Endometrium (tissue), 2 donors: ENCODE results near the gene C9orf152.

Source experiments
- FAIRE-seq: peaks from 2 replicates; lab custom pipeline; 2012; peaks lifted over from hg19 to GRCh38; lab: Jason Lieb, UNC
- donor health status: control.
- donor health status: control.

Gene C9orf152

GRCh38 chr9:110180511-110181434 is 27.2 kb downstream of the C9orf152 start:
- FAIRE-seq = no peak

DNA sequence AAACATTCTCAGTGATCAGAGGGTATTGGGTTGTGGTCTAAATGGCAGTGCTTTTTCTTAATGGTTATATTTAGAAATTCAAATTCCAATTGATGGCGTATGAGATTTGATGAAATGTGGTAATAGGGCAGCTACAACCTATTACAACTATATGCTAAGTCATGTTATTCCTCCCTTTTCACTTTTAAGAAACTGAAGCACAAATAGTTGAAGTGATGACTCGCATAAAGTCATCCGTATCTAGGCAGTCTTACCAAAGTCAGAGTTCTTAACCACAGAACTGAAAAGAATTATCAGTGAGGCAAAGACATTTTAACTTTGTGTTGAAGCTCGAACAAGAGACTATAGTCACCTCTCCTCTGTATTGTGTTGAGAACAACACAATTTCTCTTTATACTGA is 28.2 kb downstream of the C9orf152 start:
- no peak for FAIRE-seq

DNA sequence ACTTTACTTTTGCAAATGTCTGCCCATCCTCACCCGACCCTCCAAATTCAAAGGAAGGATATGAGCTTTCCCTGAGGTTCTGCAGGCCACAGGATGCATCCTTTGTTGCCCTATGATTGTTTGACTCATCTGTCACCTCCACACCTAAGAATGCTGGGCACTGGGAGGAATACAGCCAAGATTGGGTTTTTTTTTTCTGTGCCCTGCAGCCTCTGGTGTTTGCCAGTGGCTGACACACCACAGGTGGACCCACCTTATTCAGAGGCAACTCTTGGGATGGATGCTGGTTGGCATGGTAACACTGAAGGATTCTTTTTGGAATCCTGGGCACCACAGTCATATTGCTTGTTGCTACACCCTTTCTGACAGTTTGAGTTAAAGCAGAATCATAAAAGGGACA is 29.7 kb downstream of the C9orf152 start:
- FAIRE-seq = no peak

DNA sequence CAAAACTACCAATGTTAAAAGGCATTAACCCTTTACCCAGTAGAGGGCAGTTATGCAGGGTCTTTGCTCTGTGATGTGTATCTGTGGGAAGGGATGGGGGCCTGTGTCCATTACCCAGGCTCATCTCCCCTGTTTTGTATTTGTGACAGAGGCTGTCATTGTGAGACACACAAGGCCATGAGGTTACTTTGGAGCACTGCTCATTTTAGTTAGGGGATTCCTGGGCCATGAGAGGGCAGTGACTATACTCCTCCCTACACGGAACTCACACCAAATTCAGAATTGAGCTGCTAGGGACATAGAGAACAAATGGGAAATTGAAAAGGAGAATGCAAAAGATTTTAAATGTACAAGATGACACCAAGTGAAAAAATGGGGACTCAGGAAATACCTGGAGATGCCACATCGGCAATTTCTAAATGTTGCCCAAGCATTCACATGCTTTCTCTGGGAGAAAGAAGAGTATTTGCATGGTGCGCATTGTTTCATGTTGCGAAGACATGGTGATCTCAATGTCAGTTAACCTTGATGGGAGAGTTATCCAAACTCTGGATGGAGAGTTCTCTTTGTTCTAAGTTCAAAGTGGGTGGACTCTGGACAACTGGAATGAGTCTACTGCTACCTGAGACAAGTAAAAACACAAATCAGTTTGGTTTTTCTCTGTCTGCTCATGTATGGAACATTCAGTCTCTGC is 32.5 kb downstream of the C9orf152 start:
- FAIRE-seq = no peak

DNA sequence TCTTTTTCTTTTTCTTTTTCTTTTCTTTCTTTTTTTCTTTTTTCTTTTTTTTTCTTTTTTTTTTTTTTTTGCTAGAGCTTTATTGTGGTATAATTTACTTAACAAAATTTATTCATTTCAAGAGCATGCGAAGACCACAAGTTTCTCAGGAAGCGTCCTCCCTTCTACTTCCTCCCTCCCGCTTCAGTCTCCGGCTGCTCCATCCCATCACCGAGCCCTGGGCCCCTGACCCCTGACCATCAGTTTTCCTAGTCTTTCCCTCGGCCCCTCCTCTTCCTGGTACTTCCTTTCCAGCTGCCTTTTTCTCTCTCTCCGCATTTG is 34.7 kb downstream of the C9orf152 start:
- no peak for FAIRE-seq

GRCh38 chr9:110170357-110171257 is 37.4 kb downstream of the C9orf152 start:
- FAIRE-seq = no peak

- no peak for FAIRE-seq
These were observed 39.5 kb downstream of the C9orf152 start for GRCh38 chr9:110168486-110168885.

DNA sequence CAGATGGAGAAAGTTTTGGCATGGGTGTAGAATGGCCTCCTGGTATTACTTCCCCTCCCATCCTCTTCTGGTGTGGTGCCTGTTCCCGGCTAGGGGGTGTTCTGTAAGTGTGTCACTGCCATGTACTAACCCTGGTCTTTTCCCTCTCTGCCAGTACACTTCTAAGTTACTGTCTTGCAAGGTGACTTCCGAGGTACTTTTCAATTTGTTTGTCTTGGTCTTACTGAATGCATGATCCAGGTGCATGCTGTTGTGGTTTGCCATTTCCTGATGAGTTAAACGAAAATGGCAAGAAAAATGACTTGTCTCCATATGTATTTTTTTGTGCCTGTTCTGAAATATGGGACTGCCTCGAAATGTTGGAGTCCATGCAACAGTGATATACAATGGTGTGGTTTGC is 46.0 kb downstream of the C9orf152 start:
- no peak for FAIRE-seq

DNA sequence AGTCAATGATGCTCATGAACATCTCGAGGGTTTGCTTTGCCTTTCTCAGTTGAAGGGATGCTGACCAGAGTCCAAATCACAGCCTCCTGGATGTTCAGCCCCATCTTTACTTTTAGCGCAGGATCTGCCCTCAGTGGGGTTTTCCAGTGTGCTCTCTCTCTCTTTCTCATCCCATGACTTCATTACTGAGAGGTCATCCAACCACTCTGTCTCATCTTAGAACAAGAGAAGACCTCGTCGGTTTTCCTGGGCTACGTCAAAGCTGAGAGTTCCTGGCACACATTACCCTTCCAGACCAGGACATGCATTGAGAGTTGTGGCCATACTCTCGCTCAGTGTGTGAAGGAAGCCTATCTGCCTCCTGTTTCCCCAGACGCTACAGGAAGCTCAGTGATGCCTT is 47.3 kb downstream of the C9orf152 start:
- FAIRE-seq = no peak

- FAIRE-seq = no peak
These were observed 47.8 kb downstream of the C9orf152 start for GRCh38 chr9:110160123-110160522.

DNA sequence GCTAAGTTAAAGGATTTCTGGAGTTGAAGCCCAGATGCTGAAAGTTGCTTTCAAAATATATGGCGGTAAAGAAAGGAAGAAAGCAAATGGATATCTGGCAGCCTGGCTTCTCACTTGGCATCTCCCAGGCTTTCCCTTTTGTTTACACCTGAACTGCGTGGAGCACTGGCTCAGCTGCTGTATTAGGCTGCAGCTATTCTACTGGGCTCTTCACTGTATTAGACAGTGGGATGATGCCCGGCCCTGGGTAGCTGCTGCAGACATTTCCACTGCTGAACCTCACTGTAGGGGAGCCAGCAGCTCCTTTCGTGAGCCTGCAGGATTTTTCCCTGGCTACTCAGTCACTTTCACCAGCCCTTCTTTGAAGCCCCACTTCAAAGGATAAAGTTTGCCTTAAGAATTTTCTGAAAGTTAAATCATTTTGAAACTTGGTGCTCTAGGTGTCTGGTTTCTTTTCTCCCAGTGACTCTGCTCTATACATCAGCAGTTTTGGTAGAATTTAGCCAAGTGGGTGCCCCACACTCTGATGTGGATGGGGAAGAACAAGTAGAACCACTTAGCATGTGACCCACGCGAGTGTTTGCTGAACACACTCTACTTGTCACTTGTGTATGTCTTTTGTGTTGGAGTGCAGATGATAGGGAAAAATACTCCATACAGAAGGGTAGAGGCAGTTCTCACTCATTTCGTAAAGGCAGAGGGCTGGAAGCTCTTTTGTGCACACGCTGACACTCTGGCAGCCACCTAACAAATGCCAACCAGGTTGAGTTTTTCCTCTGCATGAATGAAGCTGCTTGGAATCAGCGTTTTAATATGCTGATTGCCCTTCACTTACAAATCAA is 49.9 kb downstream of the C9orf152 start:
- FAIRE-seq = no peak

GRCh38 chr9:110156902-110157301 is 51.1 kb downstream of the C9orf152 start:
- no peak for FAIRE-seq

DNA sequence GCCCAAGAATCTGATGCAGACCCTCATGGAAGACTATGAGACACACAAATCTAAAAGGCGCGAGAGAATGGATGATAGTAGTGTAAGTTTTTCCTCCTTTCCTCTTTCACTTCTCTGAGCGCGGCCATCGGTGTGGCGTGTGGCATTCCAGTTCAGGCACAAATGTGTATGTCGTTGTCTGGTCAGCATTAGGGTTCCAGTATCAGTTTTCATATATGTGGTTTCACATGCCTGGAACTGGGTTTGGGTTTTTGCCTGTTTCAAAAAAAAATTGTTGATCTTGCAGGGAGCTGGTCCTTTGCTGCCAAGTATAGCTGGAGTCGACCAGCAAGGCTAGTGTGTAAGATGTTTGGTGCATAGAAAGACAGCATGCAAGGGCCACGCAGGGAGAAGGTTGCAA is 51.5 kb downstream of the C9orf152 start:
- no peak for FAIRE-seq

DNA sequence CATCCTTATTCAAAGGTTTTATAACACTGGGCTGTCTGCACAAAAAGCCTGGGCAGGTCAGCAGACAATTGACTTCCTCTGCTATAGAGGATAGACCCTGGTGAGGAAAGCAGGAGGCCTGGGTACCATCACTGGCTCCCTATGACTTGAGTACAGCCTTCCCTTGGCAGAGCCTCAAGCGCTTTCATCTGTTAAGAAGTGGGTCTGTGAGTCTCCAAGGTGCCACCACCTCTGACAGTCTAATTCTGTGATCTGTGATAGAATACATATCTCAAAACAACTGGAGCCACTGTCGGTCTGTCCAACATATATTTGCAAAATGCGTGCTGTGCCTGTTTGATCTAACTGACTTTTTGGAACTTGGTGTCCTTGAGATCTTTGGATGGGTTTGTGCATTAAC is 52.2 kb downstream of the C9orf152 start:
- FAIRE-seq = no peak

DNA sequence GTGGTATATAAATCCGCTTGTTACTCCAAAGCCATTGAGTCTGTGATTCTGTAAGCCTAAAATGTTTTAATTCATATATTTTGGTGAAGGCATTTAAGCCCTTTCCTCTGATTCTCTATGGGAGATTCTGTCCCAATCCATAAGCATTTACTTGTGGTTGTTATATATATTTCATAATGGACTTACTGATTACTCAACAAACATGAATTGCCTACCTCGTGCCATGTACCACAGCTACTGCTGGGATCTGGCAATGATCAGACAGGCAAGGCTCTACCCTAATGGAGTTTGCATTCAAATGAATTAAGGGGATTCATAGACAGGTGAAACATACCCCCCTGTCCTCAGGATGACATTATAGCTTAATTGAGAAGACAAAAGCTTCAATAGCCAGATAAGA is 54.5 kb downstream of the C9orf152 start:
- no peak for FAIRE-seq

- no peak for FAIRE-seq
These were observed 55.1 kb downstream of the C9orf152 start for GRCh38 chr9:110152704-110153374.
